DND-41 (cell line): Measurements from ENCODE around the gene GIGYF1.

Experiments used
- EZH2 ChIP-seq: IDR thresholded peaks from 3 replicates; pipeline ENCODE4 v1.6.1; 2012; ENCODE audit warnings: borderline replicate concordance, low read depth, mild to moderate bottlenecking, moderate library complexity, low read length, inconsistent platforms; ENCODE audit not compliant: severe bottlenecking
- TF ChIP-seq, protein P1 (sequence below): IDR thresholded peaks from 2 replicates; pipeline ENCODE4 v1.5.1; 2012; ENCODE audit warnings: borderline replicate concordance, low read length, moderate library complexity, mild to moderate bottlenecking; ENCODE audit not compliant: poor library complexity, severe bottlenecking; ENCODE audit errors: extremely low read depth

- TF ChIP-seq, protein P1, sequence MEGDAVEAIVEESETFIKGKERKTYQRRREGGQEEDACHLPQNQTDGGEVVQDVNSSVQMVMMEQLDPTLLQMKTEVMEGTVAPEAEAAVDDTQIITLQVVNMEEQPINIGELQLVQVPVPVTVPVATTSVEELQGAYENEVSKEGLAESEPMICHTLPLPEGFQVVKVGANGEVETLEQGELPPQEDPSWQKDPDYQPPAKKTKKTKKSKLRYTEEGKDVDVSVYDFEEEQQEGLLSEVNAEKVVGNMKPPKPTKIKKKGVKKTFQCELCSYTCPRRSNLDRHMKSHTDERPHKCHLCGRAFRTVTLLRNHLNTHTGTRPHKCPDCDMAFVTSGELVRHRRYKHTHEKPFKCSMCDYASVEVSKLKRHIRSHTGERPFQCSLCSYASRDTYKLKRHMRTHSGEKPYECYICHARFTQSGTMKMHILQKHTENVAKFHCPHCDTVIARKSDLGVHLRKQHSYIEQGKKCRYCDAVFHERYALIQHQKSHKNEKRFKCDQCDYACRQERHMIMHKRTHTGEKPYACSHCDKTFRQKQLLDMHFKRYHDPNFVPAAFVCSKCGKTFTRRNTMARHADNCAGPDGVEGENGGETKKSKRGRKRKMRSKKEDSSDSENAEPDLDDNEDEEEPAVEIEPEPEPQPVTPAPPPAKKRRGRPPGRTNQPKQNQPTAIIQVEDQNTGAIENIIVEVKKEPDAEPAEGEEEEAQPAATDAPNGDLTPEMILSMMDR = no peak
- TF ChIP-seq EZH2 = no peak
These were observed 25.7 kb upstream of the GIGYF1 start for GRCh38 chr7:100719523-100720278.
